Measurements from ENCODE around the gene FAM3D. TPM values are rescaled to one million over a fixed set of nuclear protein-coding genes. Genes with fewer than 3 reads are reported as not detected.
"Not testable (repeated sequence)": the region's sequence is repeated elsewhere in the genome, so short reads cannot be mapped to it uniquely, and the experiment has no call there.

FAM3D gene
- total and polyA plus RNA-seq, 2 of the 8 experiments (the other 6 are each of a cell fraction or from before 2014, with no cell fraction given), result not detected

GRCh38 chr3:58708983-58709382 lies 42.4 kb upstream of the FAM3D start:
- H2BK12ac ChIP-seq (ENCODE audit: low read depth, low read length); H2BK5ac ChIP-seq (ENCODE audit: low read depth, low read length); H3K4me2 ChIP-seq (ENCODE audit: insufficient read depth in 1 of 2, low read depth in 2 of 2, low read length in 2 of 2); H4K5ac ChIP-seq (ENCODE audit: insufficient read length, low read depth, low read length); H2BK120ac ChIP-seq (replicated peaks; ENCODE audit: low read depth, low read length); H4K8ac ChIP-seq (ENCODE audit: extremely low read depth, insufficient read depth, low read length); H3K4ac ChIP-seq (replicated peaks; ENCODE audit: insufficient read length, low read depth, low read length); H3K9me3 ChIP-seq (ENCODE audit: insufficient read depth in 2 of 2, low read depth in 1 of 2, low read length in 1 of 2); H2AK5ac ChIP-seq (ENCODE audit: low read depth, low read length); H3K9ac ChIP-seq (replicated peaks in 1 of 4; ENCODE audit: extremely low read depth in 1 of 4, low read depth in 3 of 4, low read length in 3 of 4); POLR2A ChIA-PET (ENCODE audit: partially characterized antibody); H4K91ac ChIP-seq (replicated peaks; ENCODE audit: insufficient read length, low read length); H3K36me3 ChIP-seq (ENCODE audit: control insufficient read depth in 2 of 4, insufficient read depth in 4 of 4, low read length in 3 of 4); H3K79me1 ChIP-seq (ENCODE audit: low read depth, low read length); FAIRE-seq; H3K23me2 ChIP-seq (ENCODE audit: low read depth, low read length); H3K23ac ChIP-seq (ENCODE audit: insufficient read length); H2BK20ac ChIP-seq (ENCODE audit: low read length); H3K4me1 ChIP-seq (replicated peaks in 1 of 4; ENCODE audit: control insufficient read depth in 3 of 4, insufficient read depth in 4 of 4, low read length in 3 of 4); H3K18ac ChIP-seq (ENCODE audit: extremely low read depth, low read length); H3K27me3 ChIP-seq (replicated peaks in 1 of 4; ENCODE audit: control insufficient read depth in 3 of 4, extremely low read depth in 1 of 4, insufficient read depth in 3 of 4, low read length in 3 of 4); H2AFZ ChIP-seq (ENCODE audit: low read length); H2BK15ac ChIP-seq (ENCODE audit: low read length); H3K27ac ChIP-seq (ENCODE audit: low read depth, low read length); H3K14ac ChIP-seq (ENCODE audit: insufficient read length); DNase-seq (ENCODE audit: low read depth in 1 of 2, low spot score in 2 of 2); H3K4me3 ChIP-seq (ENCODE audit: extremely low read depth in 1 of 4, insufficient read depth in 2 of 4, low read depth in 3 of 4, low read length in 4 of 4); H3K56ac ChIP-seq (replicated peaks; ENCODE audit: insufficient read length, low read depth, low read length); H4K20me1 ChIP-seq (replicated peaks in 1 of 2; ENCODE audit: control insufficient read depth in 1 of 2, insufficient read depth in 2 of 2, low read length in 2 of 2); H3K79me2 ChIP-seq (ENCODE audit: control insufficient read depth in 1 of 2, insufficient read depth in 2 of 2, low read length in 2 of 2): not testable (repeated sequence)
- WGBS, 2 experiments (ENCODE audit: extremely low coverage in 1 of 2, insufficient coverage in 1 of 2, insufficient read length in 1 of 2, insufficient replicate concordance in 2 of 2, low coverage in 1 of 2, low lambda C conversion rate in 2 of 2, missing lambda C conversion rate in 1 of 2), result 97% methylated on average over 3 of the region's 3 CpGs; no CpG with 5 or more reads in 1 of the 2 experiments
- CTCF ChIA-PET (ENCODE audit: partially characterized antibody), result interaction anchor here (0.7 kb wide), 1 partner anchor 11 kb away, joined by 3 read pairs; no protein-coding TSS in a partner anchor
